Dermis blood vessel endothelial cell (primary cell): ENCODE data around the gene SLC66A1. TPM values are rescaled to one million over a fixed set of nuclear protein-coding genes. Genes with fewer than 3 reads are reported as not detected.

ENCODE experiments used
- DNase-seq: peaks from one replicate; pipeline ENCODE4 v3.0.0; 2010
- total RNA-seq: library from RNA; depleted of rRNA; stranded (reverse); fragments of >200 nt; gene quantifications from 2 replicates; pipeline ENCODE4 v1.2.3, GENCODE V29; 2014

The SLC66A1 gene
- total RNA-seq, 1 donor from 2014 or later, result 17.7 TPM

- DNase-seq, result no peak
Observed at GRCh38 chr1:19306941-19307340, 5.2 kb upstream of the SLC66A1 start.

- no peak for DNase-seq
Observed at GRCh38 chr1:19307794-19308508, 4.2 kb upstream of the SLC66A1 start.

GRCh38 chr1:19308509-19308907, 3.6 kb upstream of the SLC66A1 start:
- no peak for DNase-seq

GRCh38 chr1:19309123-19309813, 2.9 kb upstream of the SLC66A1 start:
- peak; percentile 49 for DNase-seq

- no peak for DNase-seq
Observed at GRCh38 chr1:19310061-19310460, 2.1 kb upstream of the SLC66A1 start.

GRCh38 chr1:19310720-19311502, 1.2 kb upstream of the SLC66A1 start:
- DNase-seq, result peak; percentile 18

- DNase-seq, result no peak
Observed at GRCh38 chr1:19311503-19311930, 609 bp upstream of the SLC66A1 start.

GRCh38 chr1:19312782-19313635, 883 bp downstream of the SLC66A1 start:
- no peak for DNase-seq

- no peak for DNase-seq
Observed at GRCh38 chr1:19313636-19313959, 1.5 kb downstream of the SLC66A1 start.

- no peak for DNase-seq
Observed at GRCh38 chr1:19313961-19314882, 2.1 kb downstream of the SLC66A1 start.

GRCh38 chr1:19315378-19316198, 3.5 kb downstream of the SLC66A1 start:
- peak; percentile 64 for DNase-seq

- DNase-seq, result no peak
Observed at GRCh38 chr1:19317126-19317910, 5.2 kb downstream of the SLC66A1 start.

- DNase-seq, result no peak
Observed at GRCh38 chr1:19319196-19319595, 7.1 kb downstream of the SLC66A1 start.

GRCh38 chr1:19321071-19321470, 8.9 kb downstream of the SLC66A1 start:
- no peak for DNase-seq

GRCh38 chr1:19322481-19322880, 10.4 kb downstream of the SLC66A1 start:
- no peak for DNase-seq

GRCh38 chr1:19323987-19324664, 12.0 kb downstream of the SLC66A1 start:
- DNase-seq, result no peak

GRCh38 chr1:19324665-19324990, 12.5 kb downstream of the SLC66A1 start:
- no peak for DNase-seq

- DNase-seq, result no peak
Observed at GRCh38 chr1:19325368-19325957, 13.3 kb downstream of the SLC66A1 start.
